K562 (cell line): Measurements from ENCODE around the gene SEC11A. TPM values are rescaled to one million over a fixed set of nuclear protein-coding genes. Genes with fewer than 3 reads are reported as not detected.

Experiments used
- ATAC-seq: fragments of 200-7000 bp; cut with Tn5 transposase; 3 replicates; pipeline ENCODE4 v1.9.1; 2020; ENCODE audit warnings: moderate library complexity
- BruUV-seq: library from RNA; stranded (reverse); fragments of 400-500 nt; replicated peaks from 2 replicates; lab custom pipeline; 2021; lab: Mats Ljungman, UMichigan
- CTCF ChIA-PET: fragments of 300-600 bp; formaldehyde crosslinking; extraction: SDS; loops from one replicate; lab custom pipeline; 2021; ENCODE audit warnings: low intra/inter-chr PET ratio; lab: Yijun Ruan, JAX
- POLR2A ChIA-PET: fragments of 300-600, 350-650 bp; sonication (Branson Sonifier 250); formaldehyde crosslinking; extraction: SDS; loops from one replicate; lab custom pipeline; 2021; ENCODE audit warnings: antibody characterized with exemption, inconsistent platforms; lab: Yijun Ruan, JAX
- DNase-seq, 4 experiments: peaks; one replicate each; pipeline versions ENCODE4 v3.0.0 to v3.0.0-alpha.2; 2011 to 2018; ENCODE audit warnings: low spot score in 3 of 4, mixed read lengths in 3 of 4; ENCODE audit errors: extremely low read depth in 1 of 4
- FAIRE-seq: peaks from 2 replicates; lab custom pipeline; 2011; peaks lifted over from hg19 to GRCh38; lab: Jason Lieb, UNC
- H2AFZ ChIP-seq: 2 replicates; pipeline ENCODE4 v1.6.0; 2011; ENCODE audit warnings: low read depth, low read length, control low read depth, inconsistent platforms
- H3K27ac ChIP-seq: fragments of 200-600 bp; 3 replicates; pipeline ENCODE4 v1.8.0; 2011; ENCODE audit warnings: low read depth, mild to moderate bottlenecking, control low read depth, inconsistent platforms, low read length, moderate library complexity, mixed read lengths; ENCODE audit errors: extremely low read depth
- H3K27me3 ChIP-seq, 2 experiments: fragments of 300-600 bp in 1 of 2; 2 replicates in 1 of 2; 3 replicates in 1 of 2; pipeline versions ENCODE4 v1.6.0 to v1.8.0; 2011; ENCODE audit warnings: inconsistent platforms in 2 of 2, low read length in 2 of 2, mild to moderate bottlenecking in 1 of 2, mixed read lengths in 1 of 2, moderate library complexity in 1 of 2; ENCODE audit not compliant: control insufficient read depth in 2 of 2, insufficient read depth in 2 of 2
- H3K36me3 ChIP-seq: fragments of 300-600 bp; 3 replicates; pipeline ENCODE4 v1.8.0; 2011; ENCODE audit warnings: mild to moderate bottlenecking, low read length, inconsistent platforms; ENCODE audit not compliant: control insufficient read depth, insufficient read depth
- H3K4me1 ChIP-seq, 2 experiments: fragments of 200-600 bp in 1 of 2; replicated peaks in 1 of 2; 2 replicates in 1 of 2; 3 replicates in 1 of 2; pipeline versions ENCODE4 v1.5.1 to v1.8.0; 2011; ENCODE audit warnings: inconsistent platforms in 2 of 2, low read length in 2 of 2, mild to moderate bottlenecking in 1 of 2, mixed read lengths in 1 of 2, moderate library complexity in 1 of 2; ENCODE audit not compliant: control insufficient read depth in 2 of 2, insufficient read depth in 2 of 2
- H3K4me2 ChIP-seq: 2 replicates; pipeline ENCODE4 v1.6.1; 2011; ENCODE audit warnings: low read length, control low read depth, inconsistent platforms, mixed read lengths; ENCODE audit not compliant: insufficient read depth
- H3K4me3 ChIP-seq: fragments of 200-600 bp; sonication (generic), shearing (Covaris generic); 2 replicates; pipeline ENCODE4 v1.5.1; 2016; ENCODE audit warnings: control low read depth, inconsistent platforms
- H3K79me2 ChIP-seq: fragments of 200-600 bp; 3 replicates; pipeline ENCODE4 v1.8.0; 2011; ENCODE audit warnings: low read length, inconsistent platforms; ENCODE audit not compliant: control insufficient read depth, insufficient read depth
- H3K9ac ChIP-seq, 2 experiments: 2 replicates each; pipeline versions ENCODE4 v1.6.0 to v1.6.1; 2011; ENCODE audit warnings: low read depth in 2 of 2, low read length in 2 of 2, control low read depth in 1 of 2, inconsistent platforms in 1 of 2, mild to moderate bottlenecking in 1 of 2, mixed read lengths in 1 of 2; ENCODE audit not compliant: insufficient read depth in 1 of 2
- H3K9me1 ChIP-seq: one replicate; pipeline ENCODE4 v1.6.0; 2011; ENCODE audit warnings: inconsistent platforms, mild to moderate bottlenecking, low read length, moderate library complexity; ENCODE audit not compliant: control insufficient read depth, insufficient read depth
- H3K9me3 ChIP-seq: replicated peaks from 2 replicates; pipeline ENCODE4 v1.5.1; 2011; ENCODE audit warnings: low read depth, low read length, inconsistent platforms; ENCODE audit not compliant: control insufficient read depth, insufficient read depth
- H4K20me1 ChIP-seq: replicated peaks from 2 replicates; pipeline ENCODE4 v1.6.1; 2011; ENCODE audit warnings: low read length, inconsistent platforms, mixed read lengths; ENCODE audit not compliant: control insufficient read depth, insufficient read depth
- C11orf30 ChIP-seq: fragments of 450-650 bp; IDR thresholded peaks from 2 replicates; pipeline ENCODE4 v1.6.1; 2016; ENCODE audit warnings: low read depth, mild to moderate bottlenecking
- DPF2 ChIP-seq: fragments of 450-650 bp; IDR thresholded peaks from 2 replicates; pipeline ENCODE4 v1.6.1; 2016
- FOXK2 ChIP-seq, 2 experiments: fragments of 450-650 bp; IDR thresholded peaks in 1 of 2; conservative IDR thresholded peaks in 1 of 2; 2 replicates each; pipeline ENCODE4 v1.6.1; 2016; ENCODE audit warnings: low read depth in 2 of 2, mild to moderate bottlenecking in 1 of 2
- FOXP1 ChIP-seq: sonication (generic); formaldehyde crosslinking; IDR thresholded peaks from 2 replicates; pipeline ENCODE4 v1.8.0; 2022; ENCODE audit warnings: mild to moderate bottlenecking, missing genetic modification reagents
- RBM25 ChIP-seq: fragments of 200-400 bp; formaldehyde crosslinking; IDR thresholded peaks from 2 replicates; pipeline ENCODE4 v1.6.1; 2018; ENCODE audit warnings: low read length, low read depth, moderate library complexity; ENCODE audit not compliant: severe bottlenecking
- SAFB ChIP-seq: fragments of 200-400 bp; formaldehyde crosslinking; IDR thresholded peaks from 2 replicates; pipeline ENCODE4 v1.6.1; 2017; ENCODE audit warnings: low read depth, low read length, borderline replicate concordance
- SMC3 ChIP-seq: conservative IDR thresholded peaks from 2 replicates; pipeline ENCODE4 v1.6.1; 2011; ENCODE audit warnings: low read depth, low read length, improper control_type of control experiment; ENCODE audit not compliant: insufficient read depth
- SP1 ChIP-seq: sonication (generic); formaldehyde crosslinking; IDR thresholded peaks from 2 replicates; pipeline ENCODE4 v1.8.1; 2022; ENCODE audit warnings: mild to moderate bottlenecking, missing genetic modification reagents
- TEAD4 ChIP-seq, 2 experiments: sonication (generic) in 1 of 2; formaldehyde crosslinking in 1 of 2; IDR thresholded peaks; 2 replicates each; pipeline versions ENCODE4 v1.6.1 to v1.8.0; 2012 to 2022; ENCODE audit warnings: borderline replicate concordance in 1 of 2, inconsistent platforms in 1 of 2, low read length in 1 of 2, mild to moderate bottlenecking in 1 of 2, missing genetic modification reagents in 1 of 2
- TOE1 ChIP-seq, 2 experiments: fragments of 450-650 bp in 1 of 2; sonication (generic) in 1 of 2; formaldehyde crosslinking in 1 of 2; IDR thresholded peaks; 2 replicates each; pipeline versions ENCODE4 v1.7.1 to v1.8.0; 2016 to 2022; ENCODE audit warnings: borderline replicate concordance in 2 of 2, mild to moderate bottlenecking in 2 of 2, antibody characterized with exemption in 1 of 2, inconsistent platforms in 1 of 2, low read depth in 1 of 2, missing genetic modification reagents in 1 of 2, moderate library complexity in 1 of 2
- ZFP36 ChIP-seq: fragments of 150-350 bp; IDR thresholded peaks from 2 replicates; pipeline ENCODE4 v1.6.1; 2018; ENCODE audit warnings: low read length, low read depth; ENCODE audit not compliant: partially characterized antibody
- ZKSCAN8 ChIP-seq: fragments of 200-800 bp; sonication (Bioruptor generic); IDR thresholded peaks from 2 replicates; pipeline ENCODE4 v1.6.1; 2016; ENCODE audit warnings: missing genetic modification characterization, missing compliant biosample characterization
- ZNF3 ChIP-seq: fragments of 250-450 bp; sonication (Bioruptor Pico); IDR thresholded peaks from 2 replicates; pipeline ENCODE4 v1.5.0; 2021; ENCODE audit warnings: mild to moderate bottlenecking, moderate library complexity
- ZNF707 ChIP-seq: fragments of 250-450 bp; sonication (Bioruptor Pico); conservative IDR thresholded peaks from 2 replicates; pipeline ENCODE4 v1.8.0; 2022; ENCODE audit warnings: inconsistent platforms, mild to moderate bottlenecking, moderate library complexity
- ZNF766 ChIP-seq: fragments of 200-800 bp; sonication (Bioruptor generic); conservative IDR thresholded peaks from 2 replicates; pipeline ENCODE4 v1.6.1; 2016; ENCODE audit warnings: missing genetic modification characterization, missing compliant biosample characterization
- WGBS: fragments of 100-300 bp; shearing (Covaris generic); methylation state at CpG from one replicate; pipeline ENCODE4 v1.1.6; 2016; ENCODE audit warnings: low coverage, mixed read lengths; ENCODE audit not compliant: insufficient coverage; ENCODE audit errors: missing lambda C conversion rate; 5-methylcytosine and 5-hydroxymethylcytosine counted together
- in situ Hi-C: fragments of 300-500 bp; cut with MboI; formaldehyde crosslinking; loops from 4 replicates; pipeline ENCODE4 v1.15.0; 2018; ENCODE audit warnings: inconsistent platforms, mixed read lengths
- intact Hi-C: fragments of 100-400 bp; cut with micrococcal nuclease; formaldehyde crosslinking; loops from 2 replicates; pipeline ENCODE4 v1.14.2; 2022
- polyA plus RNA-seq, 8 experiments: library from polyadenylated mRNA; depleted of rRNA in 4 of 8; stranded (reverse) in 5 of 8; unstranded in 3 of 8; fragments of >200 nt; fragmentation: Nextera tagmentation in 2 of 8; fragmentation: Illumina TruSeq in 1 of 8; extraction: Ambion mirVana in 2 of 8; extraction: Trizol in 1 of 8; gene quantifications; 2 replicates each; pipeline versions ENCODE4 v1.2.1 to v1.2.3, GENCODE V29; 2011 to 2014; ENCODE audit warnings: inconsistent platforms in 1 of 8, missing spikeins in 1 of 8
- total RNA-seq, 7 experiments: library from RNA; depleted of rRNA in 6 of 7; stranded (reverse); fragments of >200 nt in 6 of 7; fragmentation: Illumina TruSeq in 2 of 7; extraction: Trizol in 2 of 7; gene quantifications; 2 replicates each; pipeline versions ENCODE4 v1.2.1 to v1.2.3, GENCODE V29; 2011 to 2021; ENCODE audit warnings: low replicate concordance in 1 of 7
- TF ChIP-seq, protein P1 (sequence below): sonication (generic); formaldehyde crosslinking; IDR thresholded peaks from 2 replicates; pipeline ENCODE4 v1.8.1; 2022; ENCODE audit warnings: missing genetic modification reagents
- TF ChIP-seq, protein P2 (sequence below): sonication (generic); formaldehyde crosslinking; IDR thresholded peaks from 2 replicates; pipeline ENCODE4 v1.9.0; 2022; ENCODE audit warnings: mild to moderate bottlenecking, missing genetic modification reagents
- TF ChIP-seq, protein P3 (sequence below): fragments of 250-450 bp; sonication (Bioruptor Pico); IDR thresholded peaks from 2 replicates; pipeline ENCODE4 v1.9.0; 2021; ENCODE audit warnings: mild to moderate bottlenecking

The SEC11A gene
- total and polyA plus RNA-seq, 9 of the 15 experiments (the other 6 are each of a cell fraction or from before 2014, with no cell fraction given): 175 to 310 (median 229) TPM

DNA sequence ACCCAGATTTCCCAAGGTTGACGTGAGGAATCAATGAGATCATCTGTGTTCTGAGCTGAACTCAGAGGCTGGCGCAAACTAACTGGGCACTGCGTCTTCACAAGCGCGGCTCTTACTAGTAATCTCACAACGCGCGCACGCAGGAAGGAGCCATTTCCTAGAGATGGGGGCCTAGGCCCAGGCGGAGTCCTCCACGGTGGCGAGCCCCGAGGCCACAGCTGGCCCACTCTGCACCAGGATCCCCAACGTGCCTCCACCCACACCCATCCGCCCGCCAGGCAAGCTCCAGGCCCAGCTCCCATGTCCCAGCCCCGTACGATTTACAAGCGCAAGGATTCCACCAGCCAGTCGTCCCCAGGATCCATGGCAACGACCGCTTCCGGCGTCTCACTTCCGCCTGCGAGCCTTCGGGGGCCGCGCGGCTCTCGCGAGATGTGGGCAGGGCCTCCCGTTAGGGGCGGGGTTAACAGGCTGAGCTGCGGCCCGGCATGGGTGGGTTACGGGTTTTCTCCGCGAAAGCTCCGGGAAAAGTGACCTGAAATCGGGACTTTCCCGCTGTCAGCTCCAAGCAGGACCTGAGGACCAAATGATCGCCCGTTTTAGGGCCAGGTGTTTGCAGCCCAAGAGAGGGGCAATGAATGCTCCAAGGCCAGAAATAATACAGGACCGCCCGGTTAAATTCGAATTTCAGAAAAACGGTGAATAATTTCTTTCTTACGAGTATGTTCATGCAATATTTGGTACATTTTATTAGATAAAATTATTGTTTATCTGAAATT lies 61.8 kb downstream of the SEC11A start, which contains the start of gene WDR73:
Gene WDR73 (minus strand): TSS at position 374 of the 779 bp plus-strand sequence. CDS start 9 bp downstream, at position 365.
- H3K9me3 ChIP-seq: no peaks in the 10 kb centered on the region
- H3K9ac ChIP-seq: peak within 1 kb of the TSS; percentile 85 to 97
- DNase-seq: peak; percentile 93 to 97 (median 96)
- in situ Hi-C loops: no loop called here
- POLR2A ChIA-PET: interaction anchor here (0.7 to 1.6 kb wide), 5 partner anchors 9 to 174 kb away, joined by 3 read pairs; no protein-coding TSS in a partner anchor
- peak within 1 kb of the TSS; percentile 72 for H3K27ac ChIP-seq
- peaks cover 2% of the 10 kb centered on the region for H3K9me1 ChIP-seq
- peak; percentile 98 for FAIRE-seq
- BruUV-seq: TSS peak; percentile 91
- peak within 1 kb of the TSS; percentile 86 for H3K4me2 ChIP-seq
- H3K27me3 ChIP-seq: no peaks in the 10 kb centered on the region
- peaks cover 17% of the 10 kb centered on the region for H3K79me2 ChIP-seq
- ATAC-seq: peak; percentile 99
- H3K36me3 ChIP-seq: peaks cover 29% of the 10 kb centered on the region; the same call in 2 of the 3 replicates
- no peaks in the 10 kb centered on the region; the same call in 1 of the 2 replicates for H4K20me1 ChIP-seq
- peak within 1 kb of the TSS; percentile 78 for H3K4me3 ChIP-seq
- peaks cover 6 to 24% of the 10 kb centered on the region in 2 experiments; a peak in 3 of 5 replicates for H3K4me1 ChIP-seq
- CTCF ChIA-PET: interaction anchor here (1.0 kb wide), 1 partner anchor 167 kb away, joined by 3 read pairs; no protein-coding TSS in a partner anchor
- intact Hi-C loops: loop anchor here (2.0 kb wide), 1 partner anchor 167 kb away; no protein-coding TSS in a partner anchor
- H2AFZ ChIP-seq: peak within 1 kb of the TSS; percentile 95
- under 1% methylated on average over 39 of the region's 49 CpGs for WGBS
- TF ChIP-seq, protein P1, sequence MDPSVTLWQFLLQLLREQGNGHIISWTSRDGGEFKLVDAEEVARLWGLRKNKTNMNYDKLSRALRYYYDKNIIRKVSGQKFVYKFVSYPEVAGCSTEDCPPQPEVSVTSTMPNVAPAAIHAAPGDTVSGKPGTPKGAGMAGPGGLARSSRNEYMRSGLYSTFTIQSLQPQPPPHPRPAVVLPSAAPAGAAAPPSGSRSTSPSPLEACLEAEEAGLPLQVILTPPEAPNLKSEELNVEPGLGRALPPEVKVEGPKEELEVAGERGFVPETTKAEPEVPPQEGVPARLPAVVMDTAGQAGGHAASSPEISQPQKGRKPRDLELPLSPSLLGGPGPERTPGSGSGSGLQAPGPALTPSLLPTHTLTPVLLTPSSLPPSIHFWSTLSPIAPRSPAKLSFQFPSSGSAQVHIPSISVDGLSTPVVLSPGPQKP (CRISPR knock-in tag): no peak
- TF ChIP-seq ZNF766 (CRISPR knock-in tag) (peak; percentile 30; the same call in 1 of the 2 replicates), ZNF707 (no peak), SP1 (CRISPR knock-in tag) (peak; percentile 89), RBM25 (peak; percentile 99), TEAD4 (IDR thresholded peaks at IDR 0.05; ENCODE audit: low read length) (0 out of 2 replicates have a peak, but pooled peaks have one; percentile 13), TEAD4 (CRISPR knock-in tag; IDR thresholded peaks at IDR 0.05; ENCODE audit: borderline replicate concordance) (no peak), DPF2 (0 out of 2 replicates have a peak, but pooled peaks have one; percentile 20), ZNF3 (CRISPR knock-in tag) (no peak), SMC3 (0 out of 2 replicates have a peak, but pooled peaks have one; percentile 17), ZKSCAN8 (CRISPR knock-in tag) (no peak), C11orf30 (peak; percentile 76), FOXK2 (conservative IDR thresholded peaks at IDR 0.05 in 1 of 2, IDR thresholded peaks at IDR 0.05 in 1 of 2; ENCODE audit: low read depth in 2 of 2) (peak in 1 of 2 experiments; percentile 63; a peak in 2 of 4 replicates), FOXP1 (peak; percentile 81), TOE1 (IDR thresholded peaks at IDR 0.05; ENCODE audit: borderline replicate concordance) (peak; percentile 54; the same call in 1 of the 2 replicates), TOE1 (CRISPR knock-in tag; IDR thresholded peaks at IDR 0.05; ENCODE audit: borderline replicate concordance, low read depth) (0 out of 2 replicates have a peak, but pooled peaks have one; percentile 52), SAFB (no peak), ZFP36 (no peak)
- TF ChIP-seq, protein P2, sequence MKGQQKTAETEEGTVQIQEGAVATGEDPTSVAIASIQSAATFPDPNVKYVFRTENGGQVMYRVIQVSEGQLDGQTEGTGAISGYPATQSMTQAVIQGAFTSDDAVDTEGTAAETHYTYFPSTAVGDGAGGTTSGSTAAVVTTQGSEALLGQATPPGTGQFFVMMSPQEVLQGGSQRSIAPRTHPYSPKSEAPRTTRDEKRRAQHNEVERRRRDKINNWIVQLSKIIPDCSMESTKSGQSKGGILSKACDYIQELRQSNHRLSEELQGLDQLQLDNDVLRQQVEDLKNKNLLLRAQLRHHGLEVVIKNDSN (CRISPR knock-in tag): 0 out of 2 replicates have a peak, but pooled peaks have one; percentile 34
- TF ChIP-seq, protein P3, sequence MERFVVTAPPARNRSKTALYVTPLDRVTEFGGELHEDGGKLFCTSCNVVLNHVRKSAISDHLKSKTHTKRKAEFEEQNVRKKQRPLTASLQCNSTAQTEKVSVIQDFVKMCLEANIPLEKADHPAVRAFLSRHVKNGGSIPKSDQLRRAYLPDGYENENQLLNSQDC (CRISPR knock-in tag): no peak; the same call in 1 of the 2 replicates
